GM12878 (cell line): Measurements from ENCODE around the gene ERC2.

Source experiments
- SMAD1 ChIP-seq: fragments of 450-650 bp; IDR thresholded peaks from 2 replicates; pipeline ENCODE4 v1.6.1; 2018; ENCODE audit warnings: mild to moderate bottlenecking, low read depth; ENCODE audit not compliant: partially characterized antibody
- TF ChIP-seq, protein P1 (sequence below), 3 experiments: IDR thresholded peaks in 2 of 3; conservative IDR thresholded peaks in 1 of 3; 2 replicates each; pipeline ENCODE4 v1.5.1; 2011; ENCODE audit warnings: low read depth in 3 of 3, low read length in 3 of 3, mild to moderate bottlenecking in 3 of 3, control low read depth in 2 of 3, moderate library complexity in 2 of 3, inconsistent platforms in 1 of 3, mixed read lengths in 1 of 3; ENCODE audit not compliant: control insufficient read depth in 2 of 3, insufficient read depth in 1 of 3; ENCODE audit errors: extremely low read depth in 1 of 3

DNA sequence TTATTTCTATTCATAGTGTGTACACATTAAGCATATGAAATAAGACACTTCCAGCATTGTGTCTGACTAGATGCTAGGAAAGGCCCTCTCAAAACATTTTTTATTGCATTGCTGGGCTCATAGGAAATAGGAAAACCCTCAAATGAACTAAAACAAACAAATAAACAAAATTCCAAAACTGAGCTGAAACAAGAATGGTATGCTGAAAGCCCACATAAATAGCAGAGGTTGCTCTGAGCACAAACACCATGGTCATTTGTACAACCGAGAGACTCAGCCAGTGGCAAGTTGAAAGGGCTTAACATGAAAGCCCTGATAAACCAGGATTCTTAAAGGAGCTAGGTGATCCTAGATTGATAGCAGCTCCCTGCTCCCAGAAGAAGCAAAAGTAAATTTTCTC lies 671.2 kb downstream of the ERC2 start:
- TF ChIP-seq, protein P1, sequence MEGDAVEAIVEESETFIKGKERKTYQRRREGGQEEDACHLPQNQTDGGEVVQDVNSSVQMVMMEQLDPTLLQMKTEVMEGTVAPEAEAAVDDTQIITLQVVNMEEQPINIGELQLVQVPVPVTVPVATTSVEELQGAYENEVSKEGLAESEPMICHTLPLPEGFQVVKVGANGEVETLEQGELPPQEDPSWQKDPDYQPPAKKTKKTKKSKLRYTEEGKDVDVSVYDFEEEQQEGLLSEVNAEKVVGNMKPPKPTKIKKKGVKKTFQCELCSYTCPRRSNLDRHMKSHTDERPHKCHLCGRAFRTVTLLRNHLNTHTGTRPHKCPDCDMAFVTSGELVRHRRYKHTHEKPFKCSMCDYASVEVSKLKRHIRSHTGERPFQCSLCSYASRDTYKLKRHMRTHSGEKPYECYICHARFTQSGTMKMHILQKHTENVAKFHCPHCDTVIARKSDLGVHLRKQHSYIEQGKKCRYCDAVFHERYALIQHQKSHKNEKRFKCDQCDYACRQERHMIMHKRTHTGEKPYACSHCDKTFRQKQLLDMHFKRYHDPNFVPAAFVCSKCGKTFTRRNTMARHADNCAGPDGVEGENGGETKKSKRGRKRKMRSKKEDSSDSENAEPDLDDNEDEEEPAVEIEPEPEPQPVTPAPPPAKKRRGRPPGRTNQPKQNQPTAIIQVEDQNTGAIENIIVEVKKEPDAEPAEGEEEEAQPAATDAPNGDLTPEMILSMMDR (IDR thresholded peaks at IDR 0.05 in 2 of 3, conservative IDR thresholded peaks at IDR 0.05 in 1 of 3; ENCODE audit: control insufficient read depth in 2 of 3, extremely low read depth in 1 of 3, insufficient read depth in 1 of 3, low read depth in 3 of 3, low read length in 3 of 3): no peak
- TF ChIP-seq SMAD1: no peak
